Measurements from ENCODE around the gene ABCB1.
"Not testable (repeated sequence)": the region's sequence is repeated elsewhere in the genome, so short reads cannot be mapped to it uniquely, and the experiment has no call there.

ABCB1 gene

GRCh38 chr7:87574630-87575029, 26.1 kb downstream of the ABCB1 start:
- no peak for DNase-seq

DNA sequence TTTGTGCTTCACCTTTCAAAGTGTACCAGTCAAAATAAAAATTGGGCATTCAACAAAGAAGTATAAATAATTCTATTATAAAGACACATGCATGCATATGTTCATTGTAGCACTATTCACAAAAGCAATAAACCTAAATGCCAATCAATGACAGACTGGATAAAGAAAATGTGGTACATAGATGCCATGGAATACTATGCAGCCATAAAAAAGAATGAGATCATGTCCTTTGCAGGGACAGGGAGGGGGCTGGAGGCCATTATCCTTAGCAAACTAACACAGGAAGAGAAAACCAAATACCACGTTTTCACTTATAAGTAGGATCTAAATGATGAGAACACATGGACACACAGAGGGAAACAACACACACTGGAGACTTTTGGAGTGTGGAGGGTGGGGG, 28.2 kb downstream of the ABCB1 start:
- not testable (repeated sequence) for DNase-seq

DNA sequence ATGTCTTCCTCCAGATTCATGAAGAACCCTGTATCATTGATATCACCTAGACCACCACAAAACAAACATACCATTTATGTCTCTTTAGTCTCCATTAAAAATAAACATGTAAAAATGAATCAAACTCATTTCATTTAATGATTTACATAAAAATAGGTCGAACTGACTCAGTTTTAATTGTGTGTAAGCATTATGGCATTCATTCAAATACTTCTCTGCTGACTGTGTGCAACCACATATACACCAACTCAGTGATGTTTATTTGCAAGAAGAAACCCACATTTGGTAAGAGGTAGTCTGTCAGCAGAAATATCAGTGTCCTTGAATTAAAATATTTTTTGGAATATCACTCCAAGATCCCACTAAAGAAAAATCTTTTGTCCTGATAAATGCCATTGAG, 30.5 kb downstream of the ABCB1 start:
- DNase-seq: no peak

DNA sequence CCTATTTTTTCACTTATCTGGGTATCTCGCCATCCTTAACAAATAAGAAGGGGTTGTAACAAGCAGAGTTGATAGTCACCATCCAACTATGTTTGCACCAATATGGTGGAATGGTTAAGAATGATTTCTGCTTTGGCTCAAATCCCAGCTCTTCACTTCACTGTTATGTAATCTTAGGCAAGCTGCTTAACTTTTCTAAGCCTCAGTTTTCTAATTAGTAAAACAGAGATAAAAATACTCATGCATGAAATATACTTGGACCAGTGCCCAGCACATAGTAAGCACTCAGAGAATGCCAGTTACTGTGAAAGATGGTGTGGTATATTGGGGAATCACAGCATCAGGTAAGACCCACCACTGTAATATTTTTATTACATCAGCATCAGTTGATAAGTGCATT, 33.6 kb downstream of the ABCB1 start:
- DNase-seq: no peak

- DNase-seq: no peak
Observed at GRCh38 chr7:87566311-87566900, 34.3 kb downstream of the ABCB1 start.

DNA sequence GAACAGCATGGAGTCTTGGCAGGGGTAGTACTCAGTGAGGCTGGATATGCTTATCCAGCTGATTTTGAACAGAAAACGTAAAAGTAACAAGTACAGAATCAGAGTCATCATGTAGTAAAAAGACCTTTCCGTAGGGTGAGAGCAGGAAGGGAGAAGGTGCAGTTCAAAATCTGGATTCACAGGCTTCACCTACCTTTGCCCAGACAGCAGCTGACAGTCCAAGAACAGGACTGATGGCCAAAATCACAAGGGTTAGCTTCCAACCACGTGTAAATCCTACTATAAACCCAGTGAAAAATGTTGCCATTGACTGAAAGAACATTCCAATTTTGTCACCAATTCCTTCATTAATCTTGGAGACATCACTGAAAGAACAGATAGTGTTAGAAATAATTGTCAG, 34.8 kb downstream of the ABCB1 start:
- DNase-seq: no peak

- no peak for DNase-seq
Observed at GRCh38 chr7:87564296-87564963, 36.3 kb downstream of the ABCB1 start.

GRCh38 chr7:87561702-87562101, 39.0 kb downstream of the ABCB1 start:
- no peak for DNase-seq

DNA sequence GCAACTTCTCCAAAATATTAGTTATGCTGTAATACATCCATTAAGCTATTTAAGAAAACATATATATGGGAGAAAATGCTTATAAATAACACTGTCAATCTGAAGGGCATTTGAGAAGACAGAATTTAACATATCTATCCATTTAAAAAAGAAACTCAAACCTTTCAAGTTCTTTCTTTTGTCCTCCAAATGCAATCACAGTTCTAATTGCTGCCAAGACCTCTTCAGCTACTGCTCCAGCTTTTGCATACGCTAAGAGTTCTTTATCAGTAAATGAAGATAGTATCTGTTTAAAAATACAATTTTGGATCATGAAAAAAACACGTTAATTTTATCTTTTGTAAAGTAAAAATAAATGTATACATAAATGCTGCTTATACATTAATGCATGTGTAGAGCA, 39.6 kb downstream of the ABCB1 start:
- DNase-seq: no peak

GRCh38 chr7:87552351-87552900, 48.3 kb downstream of the ABCB1 start:
- DNase-seq: no peak

DNA sequence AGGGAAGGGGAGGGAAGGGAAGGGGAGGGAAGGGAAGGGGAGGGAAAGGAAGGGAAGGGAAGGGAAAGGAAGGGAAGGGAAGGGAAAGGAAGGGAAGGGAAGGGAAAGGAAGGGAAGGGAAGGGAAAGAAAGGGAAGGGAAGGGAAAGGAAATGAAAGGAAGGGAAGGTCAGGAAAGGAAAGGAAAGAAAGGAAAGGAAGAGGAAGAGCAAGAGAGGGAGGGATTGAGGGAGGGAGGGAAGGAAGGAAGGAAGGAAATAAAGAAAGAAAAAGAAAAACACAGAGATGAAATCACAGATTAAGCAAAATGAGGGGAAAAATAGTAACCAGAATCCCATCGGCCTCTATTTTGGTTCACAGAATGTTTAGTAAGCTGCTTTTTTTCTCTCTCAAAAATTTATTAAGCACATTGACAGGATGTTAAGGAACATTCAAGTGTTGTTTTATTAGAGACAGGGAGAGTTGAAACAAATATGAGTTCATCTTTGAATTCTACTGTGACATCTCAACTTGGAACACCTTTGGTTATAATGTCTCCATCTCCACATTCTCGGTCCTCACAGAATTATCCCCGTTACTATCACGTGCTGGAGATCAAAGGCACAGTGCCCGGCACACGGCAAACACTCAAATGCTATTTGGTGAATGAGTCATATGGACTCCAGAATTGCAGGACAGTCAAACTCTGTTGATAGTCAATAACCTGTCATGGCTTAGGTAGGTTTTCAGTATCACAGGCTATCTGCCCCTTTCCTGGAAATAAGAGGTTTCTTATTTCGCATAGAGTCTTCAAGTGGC, 52.4 kb downstream of the ABCB1 start:
- DNase-seq: no peak

DNA sequence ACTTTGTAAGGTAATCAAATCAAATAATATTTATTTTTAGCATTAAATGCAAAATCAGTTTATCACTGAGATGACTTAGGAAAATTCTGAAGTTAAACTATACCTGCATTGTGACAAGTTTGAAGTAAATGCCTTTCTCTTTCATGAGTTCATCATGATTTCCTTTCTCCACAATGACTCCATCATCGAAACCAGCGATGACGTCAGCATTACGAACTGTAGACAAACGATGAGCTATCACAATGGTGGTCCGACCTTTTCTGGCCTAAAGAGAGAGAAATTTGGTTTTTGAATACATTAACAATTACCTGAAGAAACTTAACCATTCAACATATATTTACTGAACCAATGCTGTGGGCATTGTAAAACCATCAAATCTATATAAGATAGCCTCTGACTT, 54.9 kb downstream of the ABCB1 start:
- DNase-seq: no peak

GRCh38 chr7:87543623-87544022, 57.1 kb downstream of the ABCB1 start:
- DNase-seq: no peak

DNA sequence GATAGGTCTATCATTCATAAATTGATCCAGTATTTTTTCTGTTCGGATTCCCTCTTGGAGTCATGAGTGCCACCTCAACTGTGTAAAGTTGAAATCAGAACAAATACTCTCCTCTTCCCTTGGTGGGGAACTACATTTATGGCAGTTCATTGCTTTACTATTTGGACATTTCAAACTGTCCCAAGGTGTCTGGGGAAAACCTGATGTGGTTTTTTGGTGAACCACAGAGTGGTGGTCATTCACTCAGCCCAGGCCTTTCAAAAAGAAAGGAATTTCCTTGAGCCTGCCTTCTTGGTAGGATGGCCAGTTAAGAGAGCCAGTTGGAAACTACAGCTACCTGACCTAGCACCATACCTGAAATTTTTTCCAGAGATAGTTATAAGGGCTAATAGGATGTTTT, 59.0 kb downstream of the ABCB1 start:
- DNase-seq: no peak

DNA sequence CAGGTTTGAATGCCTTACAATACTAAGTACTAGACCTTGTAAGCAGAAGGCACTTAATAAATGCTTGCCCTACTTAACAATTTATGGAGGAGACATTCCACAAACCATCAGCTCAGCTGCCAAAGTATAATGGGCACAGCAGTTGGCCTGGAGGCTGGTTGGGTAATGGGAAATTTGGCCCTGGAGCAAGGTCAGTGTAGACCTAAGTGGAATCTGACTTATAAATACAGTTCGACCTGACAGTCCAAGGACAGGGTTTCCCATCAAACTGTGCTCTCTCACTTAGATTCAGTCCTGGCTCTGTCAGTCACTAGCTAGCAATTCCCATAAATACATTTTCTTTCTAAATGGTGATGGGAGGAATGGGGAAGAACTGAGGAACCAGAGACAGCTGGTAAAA, 62.6 kb downstream of the ABCB1 start:
- DNase-seq: no peak

DNA sequence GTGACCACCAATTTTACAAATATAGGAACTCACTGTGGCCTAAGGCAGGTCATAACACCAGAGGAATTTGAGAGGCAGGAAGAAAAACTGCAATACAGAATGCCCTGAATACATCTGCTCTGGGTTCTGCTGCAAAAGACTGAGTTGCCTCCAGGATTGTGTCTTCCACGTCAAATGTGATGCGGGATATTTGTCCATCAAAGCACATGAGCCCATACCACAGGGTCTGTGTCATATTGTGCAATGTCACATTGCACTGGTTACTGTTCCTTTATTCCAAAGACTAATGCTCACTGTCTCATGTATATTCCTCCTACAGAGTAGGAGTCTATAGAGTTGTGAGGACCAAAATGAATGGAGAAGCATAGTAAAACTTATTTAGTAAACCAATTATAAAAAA, 66.6 kb downstream of the ABCB1 start:
- DNase-seq: no peak

GRCh38 chr7:87530126-87530525, 70.6 kb downstream of the ABCB1 start:
- no peak for DNase-seq

DNA sequence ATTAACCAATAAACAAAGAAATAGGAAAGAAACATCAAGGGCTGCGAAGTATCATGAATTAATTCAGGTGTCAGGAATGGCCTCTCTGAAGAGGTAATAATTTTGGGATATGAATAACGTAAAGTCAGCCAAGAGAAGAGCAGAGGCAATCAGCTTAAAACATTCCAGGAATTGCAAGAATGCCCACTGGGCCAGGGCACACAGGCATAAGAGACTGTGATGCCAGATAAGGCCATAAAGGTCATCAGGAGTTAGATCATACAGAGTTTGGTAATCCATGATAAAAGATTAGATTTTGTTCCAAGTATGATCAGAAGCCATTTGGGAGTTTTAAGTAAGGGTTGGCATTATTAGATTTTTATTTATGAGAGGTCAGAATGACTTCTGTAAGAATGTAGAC, 72.0 kb downstream of the ABCB1 start:
- no peak for DNase-seq

DNA sequence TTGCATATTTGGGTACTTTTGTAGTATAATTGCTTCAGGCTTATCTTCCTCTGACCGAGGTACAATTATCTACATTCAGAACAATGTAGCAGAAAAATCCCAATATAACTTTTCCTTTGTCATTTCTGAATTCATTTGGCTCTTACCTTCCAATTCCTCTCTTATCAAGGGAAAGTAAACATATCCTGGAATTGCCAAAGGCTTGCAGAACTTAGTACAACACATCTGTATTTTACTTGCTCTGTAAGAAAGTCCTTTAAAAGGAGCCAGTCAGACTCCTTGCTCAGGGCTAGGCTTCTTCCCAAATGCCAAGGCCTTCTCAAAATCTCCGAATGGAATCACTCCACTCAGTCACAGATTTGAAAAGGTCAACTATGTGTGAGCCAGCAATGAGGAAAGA, 81.9 kb downstream of the ABCB1 start:
- DNase-seq: no peak

- no peak for DNase-seq
Observed at GRCh38 chr7:87517891-87518290, 82.8 kb downstream of the ABCB1 start.

DNA sequence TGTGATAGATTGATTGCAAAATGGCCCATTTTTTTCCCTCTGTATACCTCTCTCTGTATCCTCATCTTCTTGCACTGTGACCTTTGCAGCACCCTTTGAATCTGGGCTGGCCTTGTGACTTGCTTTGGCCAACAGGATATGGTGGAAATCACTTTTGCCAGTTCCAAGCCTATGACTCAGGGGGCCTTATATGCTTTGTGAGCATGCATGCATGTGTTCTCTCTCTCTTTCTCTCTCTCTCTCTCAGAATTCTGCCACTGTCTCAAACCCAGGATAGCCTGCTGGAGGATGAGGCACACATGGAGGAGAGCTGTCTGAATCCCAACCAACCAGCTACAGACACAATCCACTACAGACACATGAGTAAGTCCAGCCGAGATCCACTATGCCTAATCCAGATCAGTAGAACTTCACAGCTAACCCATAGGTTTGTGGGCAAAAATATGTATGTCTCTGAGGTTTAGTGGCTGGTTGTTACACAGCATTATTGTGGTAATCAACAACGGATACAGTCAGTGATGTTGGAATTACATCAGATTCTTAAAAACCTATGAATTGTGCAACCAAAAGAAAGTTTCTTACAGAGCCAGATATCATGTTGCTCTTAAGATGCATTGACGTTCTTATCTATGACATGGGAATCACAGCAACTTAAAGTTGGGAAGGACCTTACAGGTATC, 83.4 kb downstream of the ABCB1 start:
- no peak for DNase-seq

GRCh38 chr7:87513735-87514335, 86.8 kb downstream of the ABCB1 start:
- no peak for DNase-seq

DNA sequence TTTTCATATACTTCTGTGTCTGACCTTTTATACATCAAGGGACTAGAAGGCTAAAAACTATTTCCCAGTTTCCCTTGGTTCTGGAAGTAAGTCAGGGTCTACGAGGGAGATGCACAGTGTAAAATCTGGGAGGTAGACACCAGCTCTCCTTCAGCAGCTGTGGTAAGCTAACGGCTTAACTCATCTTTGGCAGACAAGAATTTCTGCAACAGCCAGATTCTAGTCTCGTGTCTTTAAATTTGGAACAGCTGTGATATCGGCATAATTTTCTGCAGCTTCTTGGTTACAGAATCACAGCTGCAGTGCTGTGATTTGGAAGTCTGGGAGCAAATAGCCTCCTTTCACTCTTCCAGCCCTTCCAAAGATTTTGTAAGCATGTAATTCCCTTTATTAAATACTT, 87.8 kb downstream of the ABCB1 start:
- DNase-seq: no peak
